PC-3 (cell line): Measurements from ENCODE around the gene JAKMIP1. TPM values are rescaled to one million over a fixed set of nuclear protein-coding genes. Genes with fewer than 3 reads are reported as not detected.

ENCODE experiments used
- ATAC-seq: fragments of 200-7000 bp; cut with Tn5 transposase; 2 replicates; pipeline ENCODE4 v1.9.1; 2020; ENCODE audit warnings: mild to moderate bottlenecking, moderate library complexity
- BruUV-seq: library from RNA; stranded (reverse); fragments of 400-500 nt; replicated peaks from 2 replicates; lab custom pipeline; 2021; lab: Mats Ljungman, UMichigan
- CTCF ChIA-PET: fragments of 300-600 bp; sonication (Branson Sonifier 250); formaldehyde crosslinking; loops from one replicate; lab custom pipeline; 2022; ENCODE audit warnings: antibody characterized with exemption; lab: Charles Lee
- POLR2A ChIA-PET: fragments of 300-600 bp; sonication (Branson Sonifier 250); formaldehyde crosslinking; loops from one replicate; lab custom pipeline; 2022; ENCODE audit warnings: antibody characterized with exemption; ENCODE audit not compliant: unreplicated experiment; lab: Charles Lee
- DNase-seq: peaks from one replicate; pipeline ENCODE4 v3.0.0-alpha.2; 2015
- H2AFZ ChIP-seq: fragments of 300-600 bp; sonication (generic); 2 replicates; pipeline ENCODE4 v1.6.0; 2016; ENCODE audit warnings: antibody characterized with exemption, low read length
- H3F3A ChIP-seq: fragments of 300-600 bp; sonication (generic); one replicate; pipeline ENCODE4 v1.6.0; 2017; ENCODE audit warnings: antibody characterized with exemption, low read length, control low read depth, mild to moderate bottlenecking; ENCODE audit not compliant: unreplicated experiment
- H3K27ac ChIP-seq: fragments of 300-600 bp; sonication (generic); 2 replicates; pipeline ENCODE4 v1.5.1; 2016; ENCODE audit warnings: mild to moderate bottlenecking, low read length
- H3K27me3 ChIP-seq: fragments of 300-600 bp; sonication (generic); 2 replicates; pipeline ENCODE4 v1.6.1; 2016; ENCODE audit warnings: low read length, mixed read lengths
- H3K36me3 ChIP-seq: fragments of 300-600 bp; sonication (generic); 2 replicates; pipeline ENCODE4 v1.6.1; 2016; ENCODE audit warnings: low read depth, mixed run types, low read length, mixed read lengths
- H3K4me1 ChIP-seq: fragments of 300-600 bp; sonication (generic); 2 replicates; pipeline ENCODE4 v1.5.1; 2016; ENCODE audit warnings: low read length; ENCODE audit not compliant: insufficient read depth
- H3K4me2 ChIP-seq: fragments of 300-600 bp; sonication (generic); 2 replicates; pipeline ENCODE4 v1.6.0; 2016; ENCODE audit warnings: low read length
- H3K4me3 ChIP-seq: fragments of 300-600 bp; sonication (generic); 2 replicates; pipeline ENCODE4 v1.5.1; 2016; ENCODE audit warnings: mild to moderate bottlenecking, low read length, mixed read lengths
- H3K79me2 ChIP-seq: fragments of 300-600 bp; sonication (generic); 2 replicates; pipeline ENCODE4 v1.6.1; 2017; ENCODE audit warnings: low read length, mixed read lengths
- H3K9ac ChIP-seq: fragments of 300-600 bp; sonication (generic); 2 replicates; pipeline ENCODE4 v1.6.0; 2016; ENCODE audit warnings: mild to moderate bottlenecking, low read length
- H3K9me2 ChIP-seq: fragments of 300-600 bp; sonication (generic); replicated peaks from 2 replicates; pipeline ENCODE4 v1.6.1; 2016; ENCODE audit warnings: mixed run types, low read length, mixed read lengths
- H3K9me3 ChIP-seq: fragments of 300-600 bp; sonication (generic); 2 replicates; pipeline ENCODE4 v1.6.1; 2016; ENCODE audit warnings: low read length, mixed read lengths
- H4K20me1 ChIP-seq: fragments of 300-600 bp; sonication (generic); 2 replicates; pipeline ENCODE4 v1.6.1; 2016; ENCODE audit warnings: low read length, mixed read lengths
- EZH2 ChIP-seq: fragments of 300-600 bp; sonication (generic); IDR thresholded peaks from one replicate; pipeline ENCODE4 v1.6.1; 2017; ENCODE audit warnings: antibody characterized with exemption, mild to moderate bottlenecking, low read length; ENCODE audit not compliant: unreplicated experiment
- EZH2phosphoT487 ChIP-seq: fragments of 300-600 bp; sonication (generic); IDR thresholded peaks from 2 replicates; pipeline ENCODE4 v1.6.1; 2018; ENCODE audit warnings: mild to moderate bottlenecking, antibody characterized with exemption, low read length, borderline replicate concordance
- intact Hi-C: fragments of 100-400 bp; cut with micrococcal nuclease; formaldehyde crosslinking; loops from 2 replicates; pipeline ENCODE4 v1.9.0; 2023
- total RNA-seq: library from RNA; depleted of rRNA; stranded (reverse); fragments of >200 nt; gene quantifications from 2 replicates; pipeline ENCODE4 v1.2.3, GENCODE V29; 2014
- TF ChIP-seq, protein P1 (sequence below): fragments of 300-600 bp; sonication (generic); conservative IDR thresholded peaks from 2 replicates; pipeline ENCODE4 v1.5.1; 2017; ENCODE audit warnings: antibody characterized with exemption, low read depth, mild to moderate bottlenecking, low read length

Gene JAKMIP1
- total RNA-seq, 1 experiment from 2014 or later, result 0.04 TPM

DNA sequence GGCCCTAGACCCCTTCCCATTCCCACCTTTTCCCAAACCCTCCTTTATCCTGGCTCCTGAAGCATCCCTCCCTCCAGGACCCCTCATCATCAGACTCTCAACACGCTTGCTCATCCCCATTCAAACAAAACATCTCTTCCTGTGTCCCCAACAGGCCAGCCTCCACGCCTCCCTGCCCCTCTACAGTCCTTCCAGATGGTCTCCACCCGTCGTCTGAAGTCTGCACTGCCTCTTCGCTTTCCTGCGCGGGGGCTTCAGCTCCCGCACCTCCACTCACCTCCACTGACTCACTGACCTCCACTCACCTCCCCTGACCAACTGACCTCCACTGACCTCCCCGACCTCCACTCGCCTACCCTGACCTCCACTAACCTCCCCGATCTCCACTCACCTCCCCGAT lies 39.8 kb downstream of the JAKMIP1 start:
- Histone ChIP-seq H3K9me2 (no peaks in the 10 kb centered on the region), H3K27me3 (peaks cover 10% of the 10 kb centered on the region; the same call in 1 of the 2 replicates), H3K9ac (no peak overlapping the region), H3K4me1 (no peaks in the 10 kb centered on the region), H3F3A (no peaks in the 10 kb centered on the region), H3K36me3 (no peaks in the 10 kb centered on the region), H4K20me1 (no peaks in the 10 kb centered on the region), H2AFZ (no peak overlapping the region), H3K4me3 (no peak overlapping the region), H3K4me2 (no peak overlapping the region), H3K9me3 (no peaks in the 10 kb centered on the region), H3K27ac (no peak overlapping the region), H3K79me2 (no peaks in the 10 kb centered on the region)
- BruUV-seq, result no TSS peak
- ATAC-seq (no peak), DNase-seq (no peak)
- intact Hi-C loops, result no loop called here
- TF ChIP-seq EZH2phosphoT487 (no peak), EZH2 (no peak)
- TF ChIP-seq, protein P1, sequence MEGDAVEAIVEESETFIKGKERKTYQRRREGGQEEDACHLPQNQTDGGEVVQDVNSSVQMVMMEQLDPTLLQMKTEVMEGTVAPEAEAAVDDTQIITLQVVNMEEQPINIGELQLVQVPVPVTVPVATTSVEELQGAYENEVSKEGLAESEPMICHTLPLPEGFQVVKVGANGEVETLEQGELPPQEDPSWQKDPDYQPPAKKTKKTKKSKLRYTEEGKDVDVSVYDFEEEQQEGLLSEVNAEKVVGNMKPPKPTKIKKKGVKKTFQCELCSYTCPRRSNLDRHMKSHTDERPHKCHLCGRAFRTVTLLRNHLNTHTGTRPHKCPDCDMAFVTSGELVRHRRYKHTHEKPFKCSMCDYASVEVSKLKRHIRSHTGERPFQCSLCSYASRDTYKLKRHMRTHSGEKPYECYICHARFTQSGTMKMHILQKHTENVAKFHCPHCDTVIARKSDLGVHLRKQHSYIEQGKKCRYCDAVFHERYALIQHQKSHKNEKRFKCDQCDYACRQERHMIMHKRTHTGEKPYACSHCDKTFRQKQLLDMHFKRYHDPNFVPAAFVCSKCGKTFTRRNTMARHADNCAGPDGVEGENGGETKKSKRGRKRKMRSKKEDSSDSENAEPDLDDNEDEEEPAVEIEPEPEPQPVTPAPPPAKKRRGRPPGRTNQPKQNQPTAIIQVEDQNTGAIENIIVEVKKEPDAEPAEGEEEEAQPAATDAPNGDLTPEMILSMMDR, result no peak
- CTCF ChIA-PET, result no interaction called here
- POLR2A ChIA-PET, result no interaction called here

DNA sequence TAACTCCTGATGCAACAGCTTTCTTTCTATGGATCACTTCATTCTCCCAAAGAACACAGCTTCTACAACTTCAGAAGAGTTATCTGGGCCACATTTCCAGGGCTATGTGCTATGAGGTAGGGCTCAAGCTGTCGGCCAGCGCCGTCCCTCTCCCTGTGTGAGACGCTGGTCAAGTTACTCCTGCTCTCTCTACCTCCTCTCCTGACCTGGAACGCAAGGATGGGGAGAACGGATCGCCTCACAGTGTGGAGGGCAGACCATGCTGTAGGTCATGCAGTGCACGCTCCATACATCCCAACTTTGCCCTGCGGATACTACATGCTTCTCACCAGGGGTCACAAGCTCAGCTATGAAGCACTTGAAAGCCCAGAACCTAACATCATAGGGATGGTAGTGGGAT lies 42.4 kb downstream of the JAKMIP1 start:
- Histone ChIP-seq H3K79me2 (no peaks in the 10 kb centered on the region), H3K4me1 (no peaks in the 10 kb centered on the region), H4K20me1 (no peaks in the 10 kb centered on the region), H3K9me2 (no peaks in the 10 kb centered on the region), H3K9me3 (no peaks in the 10 kb centered on the region), H3K4me3 (no peak overlapping the region), H3K4me2 (no peak overlapping the region), H3K27me3 (peaks cover 26% of the 10 kb centered on the region; the same call in 1 of the 2 replicates), H3F3A (no peaks in the 10 kb centered on the region), H3K36me3 (no peaks in the 10 kb centered on the region), H3K27ac (no peak overlapping the region), H2AFZ (no peak overlapping the region), H3K9ac (no peak overlapping the region)
- intact Hi-C loops, result no loop called here
- TF ChIP-seq, protein P1, result no peak
- no peak for TF ChIP-seq EZH2
- TF ChIP-seq EZH2phosphoT487, result no peak
- DNase-seq, result no peak
- no peak for ATAC-seq
- no TSS peak for BruUV-seq
- ChIA-PET CTCF (no interaction called here), POLR2A (no interaction called here)

DNA sequence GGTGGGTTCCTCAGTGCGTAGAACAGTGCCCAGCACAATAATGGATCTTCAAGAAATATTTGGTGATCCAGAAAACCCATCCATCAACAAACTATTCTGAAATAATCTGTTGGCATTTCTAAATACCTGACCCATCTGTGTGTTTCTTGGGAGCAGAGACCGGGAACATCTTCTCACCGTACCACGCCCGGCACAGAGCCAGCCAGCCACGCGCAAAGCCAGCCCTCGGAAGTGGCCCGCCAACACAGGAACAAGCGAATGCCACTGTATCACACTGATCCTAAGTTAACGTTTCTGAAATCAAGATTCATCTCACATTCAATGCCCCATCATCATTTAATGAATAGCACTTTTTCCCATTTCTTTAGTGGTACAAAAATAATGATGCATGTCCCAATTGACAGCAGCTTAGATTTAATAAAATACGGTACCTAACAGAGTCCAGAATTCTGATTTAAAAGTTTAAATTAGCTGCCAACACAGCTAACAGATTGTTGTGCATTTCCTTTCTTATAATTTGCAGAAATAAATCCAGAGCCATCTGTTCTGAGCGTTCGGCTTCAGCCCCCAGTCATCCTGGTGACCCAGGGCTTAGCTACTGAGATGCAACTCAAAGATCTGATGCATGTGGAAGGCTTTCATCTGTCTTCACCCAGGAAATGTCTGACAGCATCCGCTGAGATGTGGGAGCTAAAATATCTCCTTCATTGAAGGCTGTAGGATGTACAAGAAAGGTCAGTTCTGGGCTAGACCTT lies 44.2 kb downstream of the JAKMIP1 start:
- ATAC-seq (no peak), DNase-seq (no peak)
- H3K4me1 ChIP-seq, result no peaks in the 10 kb centered on the region
- H3K9me2 ChIP-seq, result no peaks in the 10 kb centered on the region
- no peak overlapping the region for H3K4me2 ChIP-seq
- H3K36me3 ChIP-seq, result no peaks in the 10 kb centered on the region
- POLR2A ChIA-PET, result no interaction called here
- no peak overlapping the region for H3K4me3 ChIP-seq
- H3K9me3 ChIP-seq, result no peaks in the 10 kb centered on the region
- no peak for TF ChIP-seq EZH2phosphoT487
- CTCF ChIA-PET, result no interaction called here
- no peak overlapping the region for H3K27ac ChIP-seq
- H2AFZ ChIP-seq, result no peak overlapping the region
- H3K27me3 ChIP-seq, result peaks cover 39% of the 10 kb centered on the region
- no peak overlapping the region for H3K9ac ChIP-seq
- H4K20me1 ChIP-seq, result no peaks in the 10 kb centered on the region
- H3F3A ChIP-seq, result no peaks in the 10 kb centered on the region
- intact Hi-C loops, result no loop called here
- BruUV-seq, result no TSS peak
- H3K79me2 ChIP-seq, result no peaks in the 10 kb centered on the region
